ENCODE measurements around the gene SORCS3. TPM values are rescaled to one million over a fixed set of nuclear protein-coding genes. Genes with fewer than 3 reads are reported as not detected.

Gene SORCS3
- total and polyA plus RNA-seq, 2 of the 13 experiments (the other 11 are each of a cell fraction or from before 2014, with no cell fraction given) = 0.07 TPM; not detected in 1

GRCh38 chr10:104688251-104689042, 47.4 kb downstream of the SORCS3 start (continued):
- no peak for TF ChIP-seq HMGXB4 (CRISPR knock-in tag; IDR thresholded peaks at IDR 0.05; ENCODE audit: borderline replicate concordance in 1 of 2, low read depth in 1 of 2)
- no peak for TF ChIP-seq ZNF317 (CRISPR knock-in tag; IDR thresholded peaks at IDR 0.05)
- no peak for TF ChIP-seq ZMYM2 (CRISPR knock-in tag; IDR thresholded peaks at IDR 0.05)
- no peak for TF ChIP-seq EEA1 (CRISPR knock-in tag; IDR thresholded peaks at IDR 0.05; ENCODE audit: borderline replicate concordance)
- no peak for TF ChIP-seq ZNF225 (CRISPR knock-in tag; IDR thresholded peaks at IDR 0.05)
- no peak for TF ChIP-seq SP5 (CRISPR knock-in tag; IDR thresholded peaks at IDR 0.05; ENCODE audit: borderline replicate concordance, low read depth)
- no peak for TF ChIP-seq NAIF1 (CRISPR knock-in tag; IDR thresholded peaks at IDR 0.05; ENCODE audit: borderline replicate concordance)
- TF ChIP-seq KAT2B (IDR thresholded peaks at IDR 0.05; ENCODE audit: borderline replicate concordance, low read depth, low read length) = no peak
- TF ChIP-seq THYN1 (CRISPR knock-in tag; IDR thresholded peaks at IDR 0.05; ENCODE audit: borderline replicate concordance, low read depth) = no peak
- no peak for TF ChIP-seq NFIC (IDR thresholded peaks at IDR 0.05; ENCODE audit: low read length)
- TF ChIP-seq ZNF441 (CRISPR knock-in tag; IDR thresholded peaks at IDR 0.05; ENCODE audit: borderline replicate concordance) = no peak

GRCh38 chr10:104689105-104689504, 48.0 kb downstream of the SORCS3 start:
- 0% methylated on average over 2 of the region's 2 CpGs for WGBS (ENCODE audit: low lambda C conversion rate)
- H3K4me2 ChIP-seq (ENCODE audit: low read depth, low read length) = no peak overlapping the region
- no peak for FAIRE-seq
- H3K4me1 ChIP-seq (ENCODE audit: insufficient read depth, low read length) = no peaks in the 10 kb centered on the region
- H3K9ac ChIP-seq (ENCODE audit: insufficient read depth, low read depth, low read length) = no peak overlapping the region
- no peak overlapping the region for H2AFZ ChIP-seq (ENCODE audit: low read length)
- in situ Hi-C loops (cut with HindIII; ENCODE audit: extremely low pct_ligation_motif_present, low pct_unique_long_range_greater_than_20kb) = no loop called here
- no peaks in the 10 kb centered on the region; a peak in 1 of 5 replicates for H3K27me3 ChIP-seq (ENCODE audit: control insufficient read depth in 1 of 2, insufficient read depth in 2 of 2, low read length in 2 of 2)
- no TSS peak for BruUV-seq (replicated peaks)
- ATAC-seq = no peak
- H4K20me1 ChIP-seq (ENCODE audit: insufficient read depth, low read length) = no peaks in the 10 kb centered on the region
- no peaks in the 10 kb centered on the region for H3K9me3 ChIP-seq (ENCODE audit: low read length)
- H3K36me3 ChIP-seq (replicated peaks in 1 of 2; ENCODE audit: control insufficient read depth in 1 of 2, insufficient read depth in 2 of 2, low read length in 2 of 2) = no peaks in the 10 kb centered on the region
- POLR2A ChIA-PET = no interaction called here
- CTCF ChIA-PET (ENCODE audit: low intra/inter-chr PET ratio, low total read pairs) = no interaction called here
- DNase-seq (ENCODE audit: low spot score) = no peak
- intact Hi-C loops (cut with micrococcal nuclease; ENCODE audit: unreplicated experiment) = no loop called here
- H3K27ac ChIP-seq (ENCODE audit: extremely low read length, insufficient read depth, low read length) = no peak overlapping the region
- no peak overlapping the region for H3K4me3 ChIP-seq (replicated peaks in 1 of 3; ENCODE audit: insufficient read depth in 1 of 3, low read depth in 2 of 3, low read length in 3 of 3)
- no peaks in the 10 kb centered on the region for H3K79me2 ChIP-seq (ENCODE audit: insufficient read depth, low read length)
- TF ChIP-seq ZNF720 (CRISPR knock-in tag; IDR thresholded peaks at IDR 0.05) (no peak), PLRG1 (conservative IDR thresholded peaks at IDR 0.05) (no peak), AKNA (CRISPR knock-in tag; IDR thresholded peaks at IDR 0.05; ENCODE audit: borderline replicate concordance) (no peak), MYC (CRISPR knock-in tag; IDR thresholded peaks at IDR 0.05; ENCODE audit: borderline replicate concordance) (no peak), ETV6 (CRISPR knock-in tag; conservative IDR thresholded peaks at IDR 0.05) (no peak), CHD2 (IDR thresholded peaks at IDR 0.05; ENCODE audit: low read depth, low read length) (no peak)

Measured in HepG2 (cell line).